GM18868 (cell line): ENCODE data around the gene MOK.
"Not testable (repeated sequence)": the region's sequence is repeated elsewhere in the genome, so short reads cannot be mapped to it uniquely, and the experiment has no call there.

Experiments used
- ATAC-seq: cut with Tn5 transposase; IDR thresholded peaks from one replicate; pipeline ENCODE4 v1.9.1; 2021; ENCODE audit warnings: mild to moderate bottlenecking, moderate library complexity; ENCODE audit not compliant: unreplicated experiment

The MOK gene

DNA sequence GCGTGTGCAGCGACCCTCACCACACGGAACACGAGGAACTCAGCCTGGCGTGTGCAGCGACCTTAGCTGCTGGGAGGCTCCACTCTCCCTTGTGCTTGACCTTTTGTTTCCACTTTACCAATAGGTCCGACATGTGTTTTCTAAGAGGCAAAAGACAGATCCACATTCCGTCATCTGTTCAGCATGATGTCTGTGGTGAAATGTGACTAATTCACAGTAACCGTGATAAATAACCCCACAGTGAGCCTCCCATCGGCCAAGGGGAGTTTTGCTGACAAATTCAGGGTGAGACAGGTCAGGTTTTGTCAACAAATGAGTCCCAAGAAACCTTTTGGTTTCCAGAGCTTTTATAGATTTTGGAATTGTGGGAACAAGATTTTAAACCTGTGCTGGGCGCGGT is 55.9 kb downstream of the MOK start:
- ATAC-seq: no peak

DNA sequence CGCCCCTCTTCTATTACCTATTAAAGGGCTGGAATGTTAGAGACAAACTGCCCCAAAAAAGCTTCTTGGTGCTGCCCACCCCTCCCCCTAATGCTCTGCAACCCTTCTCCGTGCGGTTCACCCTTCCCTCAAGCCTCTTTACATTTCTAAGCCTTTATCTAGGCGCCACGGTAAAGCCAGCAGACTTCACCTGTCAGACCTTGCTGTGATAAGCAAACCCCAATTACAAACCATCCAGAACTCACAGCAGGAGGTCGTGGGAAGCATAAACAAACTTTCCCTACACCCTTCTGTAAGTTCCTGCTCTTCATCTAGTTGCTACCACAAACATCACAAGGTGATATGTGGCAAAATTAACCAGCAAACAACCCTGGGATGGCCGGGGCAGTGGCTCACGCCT is 56.8 kb downstream of the MOK start:
- no peak for ATAC-seq

DNA sequence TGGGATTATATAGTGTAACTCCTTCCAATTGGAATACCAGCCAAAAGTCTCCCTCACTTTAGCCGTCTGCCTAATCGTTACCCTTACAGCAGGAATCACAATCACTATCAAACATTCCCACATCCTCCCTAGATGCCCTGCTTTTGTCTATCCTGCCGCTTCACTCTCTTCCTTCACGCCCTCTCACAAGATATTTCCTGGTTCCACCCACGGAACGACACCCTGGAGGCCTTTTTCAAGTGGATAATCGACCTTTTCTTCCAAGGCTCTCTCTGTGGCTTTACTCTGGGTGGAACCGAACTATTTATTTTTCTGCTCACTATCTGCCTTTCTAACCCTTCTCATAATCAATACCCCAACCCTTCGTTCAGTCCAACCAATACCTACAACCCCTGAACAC is 58.9 kb downstream of the MOK start:
- no peak for ATAC-seq

DNA sequence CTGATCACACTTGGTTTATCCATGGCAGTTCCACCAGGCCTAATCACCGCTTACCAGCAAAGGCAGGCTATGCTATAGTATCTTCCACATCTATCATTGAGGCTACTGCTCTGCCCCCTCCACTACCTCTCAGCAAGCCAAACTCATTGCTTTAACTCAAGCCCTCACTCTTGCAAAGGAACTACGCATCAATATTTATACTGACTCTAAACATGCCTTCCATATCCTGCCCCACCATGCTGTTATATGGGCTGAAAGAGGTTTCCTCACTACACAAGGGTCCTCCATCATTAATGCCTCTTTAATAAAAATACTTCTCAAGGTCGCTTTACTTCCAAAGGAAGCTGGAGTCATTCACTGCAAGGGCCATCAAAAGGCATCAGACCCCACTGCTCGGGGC is 61.2 kb downstream of the MOK start:
- ATAC-seq: not testable (repeated sequence)

DNA sequence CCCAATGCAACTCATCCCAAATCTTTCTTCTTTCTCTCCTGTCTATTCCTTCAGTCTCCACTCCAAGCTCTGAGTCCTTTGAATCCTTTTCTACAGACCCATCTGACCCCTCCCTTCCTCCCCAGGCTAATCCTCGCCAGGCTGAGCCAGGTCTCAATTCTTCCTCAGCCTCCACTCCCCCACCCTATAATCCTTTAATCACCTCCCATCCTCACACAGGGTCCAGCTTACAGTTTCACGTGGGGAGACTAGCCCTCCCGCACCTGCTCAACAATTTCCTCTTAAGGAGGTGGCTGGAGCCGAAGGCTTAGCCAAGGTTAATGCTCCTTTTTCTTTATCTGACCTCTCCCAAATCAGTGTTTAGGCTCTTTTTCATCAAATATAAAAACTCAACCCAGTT is 63.8 kb downstream of the MOK start:
- ATAC-seq: no peak

DNA sequence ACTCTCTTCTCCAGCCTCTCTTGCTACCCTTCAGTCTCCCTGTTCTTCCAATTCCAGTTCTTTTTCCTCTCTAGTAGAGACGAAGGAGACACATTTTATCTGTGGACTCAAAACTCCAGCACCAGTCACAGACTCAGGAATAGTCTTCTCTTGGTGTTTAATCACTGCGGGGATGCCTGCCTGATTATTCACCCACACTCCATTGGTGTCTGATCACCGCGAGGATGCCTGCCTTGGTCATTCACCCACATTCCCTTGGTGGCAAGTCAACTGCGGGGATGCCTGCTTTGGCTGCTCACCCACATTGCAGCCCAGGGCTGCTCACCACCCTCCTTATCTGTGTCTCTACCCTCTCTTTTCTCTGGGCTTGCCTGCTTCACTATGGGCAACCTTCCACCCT is 64.5 kb downstream of the MOK start:
- not testable (repeated sequence) for ATAC-seq

DNA sequence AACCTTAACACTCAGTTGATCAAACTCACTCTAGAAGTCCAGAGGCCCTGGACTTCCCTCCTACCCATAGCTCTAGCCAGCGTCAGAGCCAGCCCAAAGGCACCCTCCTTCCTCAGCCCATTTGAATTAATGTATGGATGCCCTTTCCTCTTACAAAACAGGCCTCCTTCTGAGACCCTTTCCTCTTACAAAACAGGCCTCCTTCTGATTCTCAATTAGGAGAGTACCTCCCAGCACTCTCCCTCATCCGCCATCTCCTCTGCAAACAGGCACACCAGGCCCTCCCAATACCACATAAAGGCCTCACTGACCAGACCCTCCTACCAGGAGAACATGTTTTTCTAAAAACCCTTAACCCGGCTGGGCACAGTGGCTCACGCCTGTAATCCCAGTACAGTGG is 65.7 kb downstream of the MOK start:
- ATAC-seq: no peak

DNA sequence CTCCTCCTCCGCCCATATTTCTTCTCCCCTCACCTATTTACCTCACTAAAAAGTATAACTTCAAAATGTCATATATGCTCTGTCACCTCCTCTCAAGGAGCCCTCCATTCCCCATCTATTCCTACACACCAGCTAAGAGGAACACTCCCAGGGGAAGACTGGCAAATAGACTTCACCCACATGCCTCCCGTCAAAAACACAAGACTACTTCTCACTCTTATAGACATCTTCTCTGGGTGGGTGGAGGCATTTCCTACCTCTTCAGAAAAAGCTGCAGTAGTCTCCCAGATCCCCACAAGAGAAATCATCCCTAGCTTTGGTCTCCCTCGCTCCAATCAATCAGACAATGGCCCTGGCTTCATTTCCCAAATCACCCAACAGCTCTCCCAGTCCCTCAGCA is 66.2 kb downstream of the MOK start:
- ATAC-seq: no peak

DNA sequence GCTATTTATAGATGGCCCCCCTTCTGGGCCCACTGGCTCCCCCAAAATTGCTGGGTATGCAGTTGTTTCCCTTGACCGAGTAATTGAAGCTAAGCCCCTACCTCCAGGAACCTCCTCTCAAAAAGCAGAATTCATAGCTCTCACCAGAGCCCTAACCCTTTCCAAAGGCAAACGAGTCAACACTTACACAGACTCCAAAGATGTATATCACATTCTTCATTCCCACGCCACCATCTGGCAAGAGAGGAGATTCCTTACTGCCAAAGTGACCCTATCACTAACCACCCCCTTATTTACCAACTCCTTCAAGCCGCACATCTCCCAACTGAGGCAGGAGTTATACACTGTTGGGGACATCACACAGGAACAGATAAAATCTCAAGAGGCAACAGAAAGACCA is 66.8 kb downstream of the MOK start:
- no peak for ATAC-seq

DNA sequence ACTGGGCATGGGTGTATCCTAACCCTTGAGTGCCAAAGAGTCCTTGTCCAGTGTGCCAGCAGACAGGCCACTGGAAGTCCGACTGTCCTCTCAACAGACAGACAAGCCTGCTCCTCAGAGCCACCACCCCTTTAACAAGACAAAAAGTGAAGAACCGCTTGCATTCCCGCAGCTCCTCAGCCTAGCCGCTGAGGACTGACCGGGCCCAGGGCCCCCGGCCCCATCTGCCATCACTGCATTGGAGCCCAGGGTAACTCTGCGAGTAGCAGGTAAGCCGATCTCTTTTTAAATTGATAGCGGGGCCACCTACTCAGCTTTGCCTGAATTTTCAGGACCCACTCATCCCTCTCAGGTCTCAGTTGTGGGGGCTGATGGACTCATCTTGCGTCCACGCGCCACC is 68.9 kb downstream of the MOK start:
- ATAC-seq: no peak

DNA sequence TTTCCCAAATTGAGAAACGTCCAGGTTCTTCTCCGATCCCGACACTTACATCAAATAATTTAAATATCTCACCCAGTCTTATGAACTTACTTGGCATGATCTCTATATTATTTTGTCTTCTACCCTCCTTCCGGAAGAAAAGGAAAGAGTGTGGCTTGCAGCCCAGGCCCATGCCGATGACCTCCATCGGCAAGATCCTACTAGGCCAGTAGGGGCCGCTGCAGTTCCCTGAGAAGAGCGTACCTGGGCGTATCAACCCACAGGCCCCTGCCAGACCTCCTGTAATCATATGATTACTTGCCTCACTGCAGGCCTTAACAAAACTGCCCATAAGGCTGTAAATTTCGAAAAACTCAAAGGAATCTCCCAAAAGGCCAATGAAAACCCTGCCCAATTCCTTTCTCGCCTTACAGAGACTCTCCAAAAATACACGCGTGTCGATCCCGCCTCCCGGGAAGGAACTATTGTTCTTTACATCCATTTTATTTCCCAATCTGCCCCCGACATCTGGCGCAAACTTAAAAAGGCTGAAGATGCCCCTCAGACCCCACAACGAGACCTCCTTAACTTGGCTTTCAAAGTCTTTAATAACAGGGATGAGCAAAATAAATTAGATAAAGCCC is 69.6 kb downstream of the MOK start:
- peak; percentile 63 for ATAC-seq

DNA sequence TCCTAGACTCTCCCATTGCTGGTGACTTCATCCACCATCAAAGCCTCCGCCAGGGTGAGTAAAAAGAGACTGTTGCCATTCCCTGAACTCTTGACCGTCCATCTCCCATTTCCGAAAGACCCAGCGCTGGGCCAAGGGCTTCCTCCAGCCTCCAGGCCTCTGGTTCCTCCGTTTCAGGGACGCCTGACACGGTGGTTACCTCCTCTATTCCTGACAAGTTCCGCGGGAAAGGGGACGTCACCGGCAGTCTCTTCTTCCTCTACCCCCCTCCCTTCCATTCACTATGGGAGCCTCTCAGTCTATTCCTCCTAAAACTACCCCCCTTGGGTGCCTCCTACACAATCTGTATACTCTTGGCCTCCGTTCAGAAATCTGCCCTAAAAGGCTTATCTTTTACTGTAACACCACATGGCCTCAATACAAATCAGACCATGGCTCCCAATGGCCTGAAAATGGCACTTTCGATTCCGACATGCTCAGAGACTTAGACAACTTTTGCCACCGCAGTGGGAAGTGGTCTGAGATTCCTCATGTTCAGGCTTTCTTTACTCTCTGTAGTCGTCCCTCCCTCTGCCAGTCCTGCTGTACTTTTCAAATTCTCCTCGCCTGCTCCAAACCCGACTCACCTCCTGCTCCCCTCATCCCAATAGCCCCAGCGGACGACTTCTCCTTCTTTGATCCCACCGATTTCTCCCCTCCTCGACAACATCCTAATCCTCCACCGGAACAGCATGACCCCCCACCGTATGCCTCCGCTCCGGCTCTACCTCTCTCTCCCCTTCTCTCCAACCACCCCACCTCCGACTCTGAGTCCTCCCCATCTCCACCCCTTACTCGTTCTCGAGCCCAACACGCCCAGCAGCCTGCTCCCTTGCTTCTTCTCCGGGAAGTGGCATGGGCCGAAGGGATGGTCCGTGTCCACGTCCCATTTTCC is 70.4 kb downstream of the MOK start:
- ATAC-seq: no peak

DNA sequence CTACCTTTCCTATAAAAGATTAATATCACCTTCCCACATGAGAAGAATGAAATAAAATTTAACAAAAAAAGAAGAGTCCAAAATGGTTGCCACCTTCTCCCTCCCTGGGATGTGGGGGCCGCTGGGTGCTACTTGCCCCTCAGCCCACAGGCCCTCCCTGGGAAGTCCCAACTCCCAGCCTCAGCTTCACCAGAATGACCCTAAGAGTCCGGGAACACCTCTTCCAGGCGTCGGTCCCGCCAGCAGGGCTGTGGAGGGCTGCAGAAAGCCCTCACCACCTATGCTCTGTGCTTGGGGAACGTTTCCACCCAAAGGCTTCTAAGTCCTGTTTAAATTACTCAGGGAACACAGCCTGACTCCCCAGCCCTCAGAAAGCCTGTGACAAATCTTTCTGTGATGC is 71.9 kb downstream of the MOK start:
- ATAC-seq: no peak

DNA sequence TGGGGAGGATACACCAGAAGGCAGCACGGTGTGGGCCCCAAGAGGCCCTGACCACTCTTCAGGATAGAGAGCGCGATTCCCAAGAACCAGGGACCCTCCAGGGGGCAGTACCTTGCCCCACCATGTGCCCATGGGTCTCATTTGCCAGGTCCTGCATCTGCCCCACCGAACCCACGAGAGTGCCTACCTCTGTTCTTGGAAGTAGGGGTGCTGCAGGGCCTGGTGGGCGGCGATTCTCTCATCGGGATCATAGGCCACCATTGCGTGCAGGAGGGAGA is 72.7 kb downstream of the MOK start:
- no peak for ATAC-seq

DNA sequence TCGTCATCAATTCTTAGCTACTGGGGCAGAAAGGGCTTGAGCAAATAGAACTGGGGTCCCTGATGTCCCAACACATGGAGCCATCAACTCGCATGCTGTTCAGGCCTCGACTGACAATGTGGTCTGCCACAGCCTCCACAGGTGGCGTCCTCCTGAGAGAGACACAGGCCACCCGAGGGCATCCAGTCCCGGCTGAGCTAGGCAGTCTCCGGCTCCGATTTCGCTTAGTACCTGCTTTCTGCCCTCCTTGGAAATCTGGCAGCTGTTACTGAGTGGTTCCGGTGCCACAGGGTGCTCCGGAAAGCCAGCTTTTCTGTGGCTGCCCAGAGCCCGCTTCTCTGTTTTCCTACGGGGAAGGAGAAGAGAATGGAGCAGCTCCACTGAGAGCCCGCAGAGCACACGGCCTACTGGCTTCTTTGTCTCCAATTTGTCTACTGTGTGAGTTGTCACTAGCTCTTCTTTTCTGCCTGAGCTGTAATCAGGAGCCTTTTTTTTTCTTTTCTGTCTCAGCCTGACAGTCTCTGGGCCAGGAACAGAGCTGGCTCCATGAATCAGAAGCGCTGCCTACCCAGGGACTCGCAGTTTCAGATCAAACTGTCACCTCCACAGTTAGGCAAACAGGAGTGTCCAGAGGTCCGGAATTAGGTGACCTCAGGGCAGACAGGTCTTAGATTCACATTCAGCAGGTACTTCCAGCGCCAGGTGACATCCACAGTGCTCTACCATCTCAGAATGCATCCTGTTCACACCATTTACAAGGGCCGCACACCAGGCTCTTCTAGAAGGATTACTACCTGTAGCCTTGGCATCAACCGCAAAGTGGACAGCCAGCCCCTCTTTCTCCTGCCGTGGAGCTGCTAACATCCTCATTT is 73.3 kb downstream of the MOK start:
- ATAC-seq: no peak

DNA sequence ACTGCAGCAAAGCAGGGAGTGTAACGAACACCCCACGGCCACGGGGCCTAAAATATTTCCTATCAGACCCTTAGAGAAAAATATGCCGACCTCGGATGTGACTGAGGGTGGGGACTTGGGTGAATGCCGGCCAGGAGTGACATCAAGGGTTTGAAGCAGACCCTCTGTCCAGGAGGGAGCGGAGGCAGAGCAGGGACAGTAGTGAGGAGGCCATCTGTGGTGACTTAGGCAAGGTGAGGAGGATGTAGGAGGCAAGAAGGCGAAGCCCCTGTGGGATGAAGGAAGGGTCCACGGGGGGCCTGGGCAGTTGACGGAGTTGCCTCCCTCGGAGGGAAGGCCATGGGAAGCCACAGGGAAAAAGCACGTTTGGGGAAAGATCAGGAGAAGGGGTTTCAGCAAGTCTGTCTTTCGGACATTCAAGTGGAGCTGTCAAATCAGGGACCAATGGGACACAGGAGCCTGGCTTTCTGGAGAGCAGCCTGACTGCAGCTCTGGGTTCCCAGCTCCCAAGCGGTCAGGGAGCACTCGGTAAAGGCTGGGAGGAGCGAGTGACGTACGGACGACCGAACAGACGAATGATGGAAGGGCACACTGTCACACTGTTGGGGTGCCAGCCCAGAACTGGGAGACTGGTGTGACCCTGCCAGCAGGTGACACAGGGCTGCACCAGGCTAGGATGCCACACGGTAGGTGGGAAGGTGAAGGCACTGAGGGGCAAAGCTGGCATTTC is 74.3 kb downstream of the MOK start:
- ATAC-seq: no peak

DNA sequence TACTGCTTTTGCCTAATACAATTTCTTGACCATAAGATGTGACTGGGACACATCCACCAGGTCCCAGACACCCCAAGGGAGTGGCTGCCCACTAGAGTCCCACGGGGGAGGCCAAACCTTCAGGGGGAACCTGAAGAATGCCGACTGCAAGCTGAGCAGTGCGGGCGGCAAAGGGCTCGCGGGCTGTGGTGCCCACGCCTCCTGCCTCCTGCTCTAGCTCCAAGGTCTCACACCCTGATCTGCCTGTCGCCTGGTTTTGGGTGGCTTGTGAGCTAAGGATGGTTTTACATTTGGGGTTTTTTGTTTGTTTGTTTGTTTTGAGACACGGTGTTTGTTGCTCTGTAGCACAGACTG is 75.2 kb downstream of the MOK start:
- ATAC-seq: no peak

DNA sequence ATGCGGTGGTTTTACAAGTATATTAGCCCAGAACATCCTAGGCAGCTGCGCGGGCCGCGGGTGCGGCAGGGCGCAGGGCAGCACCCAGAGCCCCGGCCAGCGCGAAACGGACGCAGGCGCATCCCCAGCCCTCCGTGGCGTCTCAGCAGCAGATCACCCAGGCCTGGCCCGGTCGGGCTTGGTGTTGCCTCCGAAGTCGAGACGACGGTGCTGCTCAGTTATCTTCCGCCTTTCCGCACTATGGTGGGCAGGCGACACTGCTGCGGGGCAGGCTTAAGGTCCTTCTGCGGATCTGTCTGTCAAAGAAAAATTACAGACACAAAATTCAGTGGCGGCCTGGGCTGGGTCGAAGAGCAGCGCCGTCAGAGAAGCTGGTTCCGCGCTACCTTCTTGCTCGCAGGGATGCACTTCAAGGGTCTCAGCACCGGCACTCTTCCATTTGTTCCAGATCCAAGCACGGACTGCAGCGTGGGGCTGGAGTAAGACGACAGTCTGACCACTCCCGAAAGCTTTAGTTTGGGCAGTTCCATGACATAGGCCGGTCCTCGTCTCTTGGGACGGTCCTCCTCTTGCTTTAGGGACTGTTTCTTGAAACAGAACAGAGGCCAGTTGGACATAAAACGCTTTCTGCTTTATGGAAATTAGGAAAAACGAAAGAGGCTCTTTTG is 75.8 kb downstream of the MOK start:
- ATAC-seq: no peak

DNA sequence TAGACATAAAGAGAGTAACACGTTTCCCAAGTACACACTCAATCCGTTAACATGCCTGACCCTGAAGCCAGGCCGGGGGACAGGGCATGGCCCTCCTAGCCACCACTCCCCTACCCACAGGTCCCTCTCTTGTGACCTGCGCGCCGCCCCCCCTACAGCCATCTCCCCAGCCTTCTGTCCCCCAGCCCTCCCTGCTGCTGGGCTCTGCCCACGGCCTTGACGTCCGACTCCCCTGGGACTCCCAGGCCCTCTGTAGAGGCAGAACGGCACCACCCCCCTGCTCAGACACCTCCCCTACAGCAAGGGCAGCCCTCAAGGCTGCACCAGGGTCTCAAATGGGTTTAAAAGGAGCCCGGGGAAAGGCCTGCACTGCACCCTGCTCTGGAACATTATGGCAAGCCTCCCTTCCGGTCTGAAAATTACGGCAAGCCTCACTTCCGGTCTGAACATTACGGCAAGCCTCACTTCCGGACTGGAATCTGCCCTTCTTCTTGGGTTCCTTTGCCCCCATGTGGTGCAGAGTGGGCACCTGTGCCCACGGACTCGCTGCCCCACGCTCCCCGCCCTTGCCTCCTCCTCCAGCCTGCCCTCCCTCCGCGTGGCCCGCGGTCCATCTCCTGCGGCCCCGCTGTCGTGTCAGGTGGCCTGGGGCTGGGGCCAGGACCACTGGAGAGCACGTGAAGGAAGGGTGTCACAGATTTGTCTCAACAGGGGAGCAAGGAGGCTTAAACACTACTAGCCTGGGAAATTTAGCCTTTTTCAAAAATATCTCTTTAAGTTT is 77.6 kb downstream of the MOK start:
- ATAC-seq: no peak
